Muscle of leg (tissue), 11 donors: ENCODE results near the gene CDH23. TPM values are rescaled to one million over a fixed set of nuclear protein-coding genes. Genes with fewer than 3 reads are reported as not detected.

Experiments
- DNase-seq: peaks from one replicate; pipeline ENCODE4 v3.0.0; 2013
- H3K27ac ChIP-seq: one replicate; pipeline ENCODE4 v1.5.1; 2013; ENCODE audit warnings: mild to moderate bottlenecking, low read length, control low read depth
- H3K27me3 ChIP-seq: one replicate; pipeline ENCODE4 v1.6.1; 2013; ENCODE audit warnings: low read length; ENCODE audit not compliant: control insufficient read depth, insufficient read depth
- H3K36me3 ChIP-seq: one replicate; pipeline ENCODE4 v1.6.1; 2013; ENCODE audit warnings: low read length; ENCODE audit not compliant: control insufficient read depth, insufficient read depth
- H3K4me1 ChIP-seq: one replicate; pipeline ENCODE4 v1.6.1; 2013; ENCODE audit warnings: low read length; ENCODE audit not compliant: control insufficient read depth, insufficient read depth
- H3K4me3 ChIP-seq: one replicate; pipeline ENCODE4 v1.5.1; 2013; ENCODE audit warnings: low read length, control low read depth
- H3K9me3 ChIP-seq: replicated peaks from 2 replicates; pipeline ENCODE4 v1.6.1; 2013; ENCODE audit warnings: low read depth, low read length; ENCODE audit not compliant: control insufficient read depth
- WGBS: methylation state at CpG from one replicate; pipeline ENCODE4 v1.1.5; 2013; ENCODE audit warnings: missing lambda C conversion rate; ENCODE audit not compliant: insufficient coverage; 5-methylcytosine and 5-hydroxymethylcytosine counted together
- polyA plus RNA-seq, 8 donors: library from polyadenylated mRNA; unstranded; fragments of 120-200 nt; gene quantifications; one replicate each; pipeline versions ENCODE4 v1.2.1 to v1.2.3, GENCODE V29; 2013; ENCODE audit warnings: inconsistent platforms in 1 of 8, low replicate concordance in 1 of 8; ENCODE audit not compliant: insufficient read length in 8 of 8, insufficient read depth in 1 of 8
- total RNA-seq: library from RNA; stranded (reverse); fragments of 120-200 nt; gene quantifications from one replicate; pipeline ENCODE4 v1.2.4, GENCODE V29; 2013

CDH23 gene
- total and polyA plus RNA-seq, 9 donors: 3.4 to 5.7 (median 4.9) TPM

DNA sequence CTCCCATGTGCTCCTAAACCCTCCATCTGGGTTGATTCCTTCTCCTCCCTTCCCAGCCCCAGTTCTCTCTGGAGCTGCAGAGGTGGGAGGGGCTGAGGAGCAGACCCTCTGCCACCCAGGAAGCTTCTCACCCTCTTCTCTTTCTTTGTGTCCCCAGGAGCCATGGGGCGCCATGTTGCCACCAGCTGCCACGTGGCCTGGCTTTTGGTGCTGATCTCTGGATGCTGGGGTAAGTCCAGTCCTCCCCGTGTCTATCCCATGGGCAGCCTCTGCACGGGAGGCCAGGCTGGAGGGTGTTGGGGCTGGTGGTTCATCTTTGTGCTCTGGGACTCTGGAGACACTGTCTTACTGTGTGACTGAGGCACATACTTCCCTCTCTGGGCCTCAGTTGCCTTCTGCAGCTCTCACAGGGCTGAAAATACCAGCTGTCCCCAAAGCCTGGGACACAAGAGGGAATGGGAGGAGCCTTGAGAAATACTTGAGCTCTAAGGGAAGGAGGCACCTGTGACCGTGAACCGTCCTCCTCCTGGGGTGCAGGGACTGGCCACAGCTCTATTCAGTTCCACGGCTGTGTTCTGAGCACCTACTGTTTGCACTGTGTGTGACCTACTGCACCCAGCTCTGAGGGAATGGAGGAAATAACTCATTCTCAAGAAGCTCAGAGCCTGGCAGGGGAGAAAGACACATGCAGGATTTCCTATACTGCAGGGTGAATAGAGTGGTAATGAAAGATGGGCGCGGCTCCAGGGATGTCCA, 43.1 kb downstream of the CDH23 start:
- H3K4me3 ChIP-seq: no peak overlapping the region
- no peak overlapping the region for H3K27ac ChIP-seq
- H3K9me3 ChIP-seq: no peaks in the 10 kb centered on the region
- H3K4me1 ChIP-seq: peaks cover 46% of the 10 kb centered on the region
- no peak for DNase-seq
- 67% methylated on average over 7 of the region's 9 CpGs for whole genome bisulfite sequencing
- H3K27me3 ChIP-seq: peaks cover 4% of the 10 kb centered on the region
- H3K36me3 ChIP-seq: no peaks in the 10 kb centered on the region

DNA sequence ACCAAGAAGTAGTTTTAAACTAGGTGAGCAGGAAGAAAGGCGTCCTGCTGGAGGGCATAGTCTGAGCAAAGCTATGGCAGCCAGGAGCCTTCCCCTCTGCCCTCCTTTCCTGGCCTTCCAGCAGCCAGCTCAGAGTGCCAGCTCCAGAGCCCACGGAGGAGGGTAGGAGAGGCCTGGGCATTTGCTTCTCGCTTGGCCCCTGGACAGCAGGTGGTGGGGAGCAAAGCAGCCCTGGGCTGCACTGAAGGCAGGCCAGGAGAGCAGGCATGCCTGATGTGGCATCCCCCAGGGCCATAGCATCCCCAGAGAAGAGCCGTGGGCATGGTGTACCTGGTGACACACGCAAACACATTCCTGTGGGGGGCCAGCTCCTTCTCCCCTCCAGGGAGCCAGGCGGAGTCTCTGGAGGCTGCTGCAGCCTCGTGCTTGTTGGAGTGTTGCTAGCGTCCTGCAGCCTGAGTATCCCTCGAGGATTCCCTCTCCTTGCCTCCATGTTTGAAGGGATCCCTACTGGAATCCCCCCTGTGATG, 43.9 kb downstream of the CDH23 start:
- 68% methylated on average over 9 of the region's 9 CpGs for WGBS
- no peak overlapping the region for H3K27ac ChIP-seq
- H3K4me1 ChIP-seq: peaks cover 39% of the 10 kb centered on the region
- no peak for DNase-seq
- H3K27me3 ChIP-seq: peaks cover 4% of the 10 kb centered on the region
- no peaks in the 10 kb centered on the region for H3K36me3 ChIP-seq
- H3K9me3 ChIP-seq: no peaks in the 10 kb centered on the region
- no peak overlapping the region for H3K4me3 ChIP-seq

- no peak overlapping the region for H3K4me3 ChIP-seq
- no peaks in the 10 kb centered on the region for H3K9me3 ChIP-seq
- no peaks in the 10 kb centered on the region for H3K36me3 ChIP-seq
- DNase-seq: no peak
- 83% methylated on average over 1 of the region's 3 CpGs for WGBS
- H3K27ac ChIP-seq: no peak overlapping the region
- peaks cover 26% of the 10 kb centered on the region for H3K4me1 ChIP-seq
- peaks cover 4% of the 10 kb centered on the region for H3K27me3 ChIP-seq
Measured at GRCh38 chr10:71442000-71442399, 45.3 kb downstream of the CDH23 start.

DNA sequence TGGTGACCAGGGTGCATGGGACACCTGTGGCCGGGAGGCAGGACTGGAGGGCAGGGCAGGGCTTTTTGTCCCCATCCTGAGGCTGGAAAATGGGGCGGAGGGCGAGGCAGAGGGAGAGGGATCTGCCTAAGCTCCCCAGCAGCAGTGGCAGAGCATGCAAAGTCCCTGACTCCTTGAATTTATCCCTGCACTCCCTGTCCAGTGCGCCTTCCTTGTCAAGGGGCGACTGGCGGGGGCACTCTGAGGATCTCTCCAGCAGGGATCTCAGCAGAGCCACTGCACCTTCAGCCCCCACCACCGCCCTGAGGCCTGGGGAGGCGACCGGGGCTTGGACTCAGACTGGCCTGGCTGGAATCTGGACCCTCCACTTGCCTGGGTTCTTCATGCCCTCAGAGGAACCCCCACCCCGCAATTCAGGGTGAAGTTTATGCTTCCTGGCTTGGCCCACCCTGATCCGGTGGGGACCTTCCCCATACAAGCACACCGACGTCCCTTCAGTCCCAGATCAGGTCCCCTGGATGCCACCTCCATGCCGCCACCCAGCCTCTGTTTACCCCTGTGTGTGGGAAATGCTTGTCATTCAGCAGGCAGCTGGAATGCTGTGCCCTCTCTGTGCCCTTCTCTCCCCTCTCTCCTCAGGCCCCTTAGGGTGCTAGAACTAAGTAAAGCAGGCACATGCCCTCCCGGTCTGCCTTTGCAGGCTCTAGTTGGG, 46.3 kb downstream of the CDH23 start:
- no peaks in the 10 kb centered on the region for H3K9me3 ChIP-seq
- peaks cover 4% of the 10 kb centered on the region for H3K27me3 ChIP-seq
- H3K4me1 ChIP-seq: peaks cover 17% of the 10 kb centered on the region
- H3K4me3 ChIP-seq: no peak overlapping the region
- 93% methylated on average over 9 of the region's 15 CpGs for WGBS
- no peak overlapping the region for H3K27ac ChIP-seq
- no peak for DNase-seq
- no peaks in the 10 kb centered on the region for H3K36me3 ChIP-seq

- DNase-seq: no peak
- Histone ChIP-seq H3K9me3 (no peaks in the 10 kb centered on the region), H3K4me3 (no peak overlapping the region), H3K27me3 (peaks cover 4% of the 10 kb centered on the region), H3K36me3 (no peaks in the 10 kb centered on the region), H3K27ac (no peak overlapping the region), H3K4me1 (peaks cover 14% of the 10 kb centered on the region)
- 39% methylated on average over 6 of the region's 10 CpGs for WGBS
Measured at GRCh38 chr10:71443676-71444075, 47.0 kb downstream of the CDH23 start.

DNA sequence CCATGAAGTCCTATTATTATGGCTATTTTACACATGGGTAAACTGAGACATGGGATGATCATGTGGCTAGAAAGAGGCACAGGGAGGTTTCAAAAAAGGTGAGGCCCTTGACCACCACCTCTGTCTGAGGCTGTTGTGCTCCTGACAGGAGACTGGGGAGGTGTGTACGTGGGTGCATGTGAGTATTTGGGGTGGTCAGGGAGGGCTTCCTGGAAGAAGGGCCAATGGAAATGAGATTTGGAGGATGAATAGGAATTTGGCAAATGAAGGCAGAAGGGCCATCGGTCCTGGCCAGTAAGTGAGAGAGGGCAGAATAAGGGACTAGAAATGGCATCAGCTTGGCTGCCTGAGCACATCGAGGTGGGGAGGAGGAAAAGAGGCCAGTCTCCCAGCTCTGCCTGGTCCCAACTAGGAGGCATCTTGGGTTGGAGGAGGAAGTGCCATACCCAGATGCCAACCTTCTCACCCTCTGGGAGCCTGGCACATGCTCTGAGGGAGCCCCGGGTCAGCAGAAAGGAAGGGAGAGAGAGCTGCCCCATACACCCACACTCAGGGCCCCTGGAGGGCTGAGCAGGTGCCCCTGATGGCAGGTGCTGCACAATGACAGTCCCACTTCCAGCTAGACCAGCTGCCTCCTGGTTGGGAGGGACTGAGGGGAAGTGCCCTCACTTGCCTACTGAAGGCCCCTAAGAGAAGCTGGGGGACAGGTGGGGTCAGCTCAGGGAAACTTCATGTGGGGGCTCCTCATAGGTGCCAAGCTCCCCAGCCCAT, 47.7 kb downstream of the CDH23 start:
- DNase-seq: no peak
- H3K27me3 ChIP-seq: peaks cover 4% of the 10 kb centered on the region
- no peak overlapping the region for H3K4me3 ChIP-seq
- no peaks in the 10 kb centered on the region for H3K9me3 ChIP-seq
- H3K36me3 ChIP-seq: no peaks in the 10 kb centered on the region
- H3K4me1 ChIP-seq: peaks cover 13% of the 10 kb centered on the region
- WGBS: 77% methylated on average over 3 of the region's 4 CpGs
- no peak overlapping the region for H3K27ac ChIP-seq

GRCh38 chr10:71447676-71448075, 51.0 kb downstream of the CDH23 start:
- 40% methylated on average over 1 of the region's 2 CpGs for WGBS
- Histone ChIP-seq H3K4me1 (peaks cover 7% of the 10 kb centered on the region), H3K36me3 (no peaks in the 10 kb centered on the region), H3K4me3 (no peak overlapping the region), H3K27me3 (peaks cover 4% of the 10 kb centered on the region), H3K27ac (no peak overlapping the region), H3K9me3 (no peaks in the 10 kb centered on the region)
- DNase-seq: no peak

GRCh38 chr10:71448146-71448545, 51.4 kb downstream of the CDH23 start:
- WGBS: 74% methylated on average over 7 of the region's 9 CpGs
- Histone ChIP-seq H3K4me1 (peaks cover 7% of the 10 kb centered on the region), H3K9me3 (no peaks in the 10 kb centered on the region), H3K27ac (no peak overlapping the region), H3K27me3 (peaks cover 4% of the 10 kb centered on the region), H3K4me3 (no peak overlapping the region), H3K36me3 (no peaks in the 10 kb centered on the region)
- DNase-seq: no peak

- 100% methylated on average over 2 of the region's 5 CpGs for WGBS
- DNase-seq: no peak
- no peak overlapping the region for H3K4me3 ChIP-seq
Measured at GRCh38 chr10:71449026-71449425, 52.3 kb downstream of the CDH23 start.

DNA sequence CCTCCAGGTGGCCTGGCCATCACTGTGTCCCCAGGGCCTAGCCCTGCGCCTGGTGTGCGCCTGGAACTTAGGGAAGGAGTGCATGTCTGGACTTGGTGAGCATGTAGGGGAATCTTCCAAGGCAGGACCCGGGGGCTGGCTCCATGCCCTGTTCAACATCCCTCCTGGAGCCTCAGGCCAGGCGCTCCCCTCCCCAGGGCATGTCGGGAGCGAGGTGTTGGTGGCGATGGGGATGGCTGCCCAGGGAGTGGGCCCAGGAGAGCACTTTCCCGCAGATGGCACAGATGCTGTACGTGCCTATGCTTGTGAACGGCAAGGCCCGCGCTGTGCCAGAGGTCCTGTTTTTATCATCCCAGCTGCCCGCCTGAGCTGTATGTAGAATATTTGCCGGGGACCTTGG, 55.0 kb downstream of the CDH23 start:
- 77% methylated on average over 14 of the region's 14 CpGs for WGBS
- no peaks in the 10 kb centered on the region for H3K9me3 ChIP-seq

More at GRCh38 chr10:71449026-71449425, 52.3 kb downstream of the CDH23 start:
- peaks cover 7% of the 10 kb centered on the region for H3K27me3 ChIP-seq
- no peak overlapping the region for H3K27ac ChIP-seq
- H3K9me3 ChIP-seq: no peaks in the 10 kb centered on the region
- H3K36me3 ChIP-seq: no peaks in the 10 kb centered on the region
- H3K4me1 ChIP-seq: peaks cover 4% of the 10 kb centered on the region

More for the DNA sequence above, 55.0 kb downstream of the CDH23 start:
- no peak overlapping the region for H3K27ac ChIP-seq
- peaks cover 4% of the 10 kb centered on the region for H3K4me1 ChIP-seq
- DNase-seq: no peak
- no peaks in the 10 kb centered on the region for H3K36me3 ChIP-seq
- H3K4me3 ChIP-seq: no peak overlapping the region
- peaks cover 7% of the 10 kb centered on the region for H3K27me3 ChIP-seq
